HFF-Myc (cell line): ENCODE data around the gene PIMREG.

Source experiments
- DNase-seq: peaks from one replicate; pipeline ENCODE4 v3.0.0-alpha.2; 2011; ENCODE audit warnings: low read depth; ENCODE audit errors: extremely low read depth
- H3K4me3 ChIP-seq: replicated peaks from 2 replicates; pipeline ENCODE4 v1.5.1; 2011; ENCODE audit warnings: low read depth, mild to moderate bottlenecking, control low read depth, low read length
- CTCF ChIP-seq: IDR thresholded peaks from 2 replicates; pipeline ENCODE4 v1.5.1; 2012; ENCODE audit warnings: mild to moderate bottlenecking, low read depth, low read length, control low read depth; ENCODE audit errors: missing control alignments

The PIMREG gene

DNA sequence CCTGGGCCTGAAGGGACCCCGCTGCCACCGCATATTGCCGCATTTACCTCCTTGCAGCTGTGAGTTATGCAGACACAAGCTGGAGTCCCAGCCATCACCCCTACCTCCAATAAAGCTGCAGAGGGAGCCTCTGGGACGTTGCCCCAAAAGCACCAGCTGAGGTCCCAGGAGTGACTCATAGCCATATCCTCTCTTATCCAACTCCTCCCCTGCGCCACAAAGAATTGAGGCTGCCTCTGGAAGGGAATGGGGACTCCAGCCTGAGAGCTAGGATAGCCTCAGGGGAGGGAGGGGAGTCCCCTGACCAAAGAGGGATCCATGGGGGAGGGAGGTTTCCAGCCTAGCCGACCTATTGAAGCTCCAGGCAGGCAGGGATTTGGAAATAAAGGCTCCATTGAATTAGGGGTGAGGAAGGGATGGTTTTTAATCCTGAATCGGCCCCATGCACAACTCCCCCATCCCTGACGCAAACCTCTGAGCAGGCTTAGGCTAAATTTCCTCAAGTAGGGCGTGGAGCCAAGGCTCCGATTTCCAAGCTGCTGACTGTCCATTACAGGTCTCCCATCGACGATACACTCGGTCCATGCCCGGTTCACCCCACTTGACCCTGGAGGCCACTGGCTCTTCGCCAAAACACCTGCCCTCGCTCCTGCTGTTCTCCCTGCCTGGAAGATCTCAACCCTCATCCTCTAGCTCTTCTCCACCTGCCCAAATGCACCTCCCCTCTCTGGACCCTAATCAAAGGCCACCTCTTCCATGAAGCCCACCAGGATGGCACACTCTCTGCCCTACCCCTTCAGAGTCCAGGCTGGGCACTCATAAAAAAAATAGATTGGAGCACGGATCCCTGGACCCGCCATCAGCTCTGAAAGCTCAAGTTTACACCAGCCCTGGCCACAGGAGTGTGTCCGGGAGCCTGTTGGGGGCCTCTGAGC, 27.5 kb downstream of the PIMREG start:
- no peak for TF ChIP-seq CTCF
- DNase-seq, result peak; percentile 20
- no peak overlapping the region for H3K4me3 ChIP-seq

DNA sequence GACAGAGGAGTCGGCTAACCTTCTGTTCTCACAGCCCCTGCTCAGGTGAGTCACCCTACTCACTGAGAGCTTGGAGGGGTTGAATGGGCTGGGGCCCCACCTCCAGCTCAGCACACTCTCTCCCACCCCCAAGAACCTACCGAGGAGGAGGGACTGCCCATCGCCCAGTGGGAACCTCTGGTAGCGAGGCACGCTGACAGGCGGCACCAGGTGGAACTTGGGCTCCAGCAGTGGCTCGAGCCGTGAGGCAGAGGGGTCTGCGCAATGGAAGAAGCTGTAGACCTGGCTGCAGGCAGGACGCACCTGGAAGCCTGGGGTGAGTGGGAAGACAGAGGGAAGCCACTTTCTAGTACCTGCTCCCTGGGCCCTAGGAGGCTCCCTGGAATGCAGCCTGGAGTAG, 28.3 kb downstream of the PIMREG start:
- DNase-seq, result no peak
- TF ChIP-seq CTCF, result no peak
- H3K4me3 ChIP-seq, result no peak overlapping the region

- no peak overlapping the region for H3K4me3 ChIP-seq
- peak; percentile 97 for TF ChIP-seq CTCF
- peak; percentile 42 for DNase-seq
Observed at GRCh38 chr17:6473128-6473767, 29.0 kb downstream of the PIMREG start.

- DNase-seq, result no peak
- no peak overlapping the region for H3K4me3 ChIP-seq
- TF ChIP-seq CTCF, result no peak
Observed at GRCh38 chr17:6474376-6474775, 30.1 kb downstream of the PIMREG start.

- TF ChIP-seq CTCF, result no peak
- DNase-seq, result no peak
- no peak overlapping the region for H3K4me3 ChIP-seq
Observed at GRCh38 chr17:6474906-6475305, 30.7 kb downstream of the PIMREG start.

DNA sequence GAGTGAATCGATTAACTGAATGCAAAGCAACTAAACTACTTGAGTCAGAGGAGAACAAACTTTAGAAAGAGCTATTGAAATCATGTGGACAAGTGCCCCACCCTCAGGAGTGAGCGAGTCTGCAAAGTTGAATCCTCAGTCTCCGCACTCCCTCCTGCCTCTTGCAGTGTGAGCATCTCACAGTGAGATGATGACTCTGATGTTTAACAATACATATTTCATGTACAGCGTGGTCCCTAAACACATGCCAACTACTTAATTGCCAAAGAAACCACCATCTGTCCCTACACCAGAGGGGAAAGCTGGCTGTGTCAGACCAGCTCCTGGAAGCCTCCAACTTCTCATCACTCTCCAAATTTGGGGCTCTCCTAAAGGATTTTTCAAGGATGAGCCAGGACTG, 31.2 kb downstream of the PIMREG start:
- DNase-seq, result no peak
- H3K4me3 ChIP-seq, result no peak overlapping the region
- no peak for TF ChIP-seq CTCF
